DMS 273 (cell line): ENCODE results near the gene POLK.
"Not testable (repeated sequence)": the region's sequence is repeated elsewhere in the genome, so short reads cannot be mapped to it uniquely, and the experiment has no call there.

Source experiments
- DNase-seq: peaks from one replicate; lab custom pipeline; 2025; ENCODE audit not compliant: unreplicated experiment; lab: John Stamatoyannopoulos, UW

The POLK gene

GRCh38 chr5:75511435-75512382, at the start of gene POLK, which contains the start of gene CERT1:
Gene POLK (plus strand): TSS chr5:75511891.
Gene CERT1 (minus strand): TSS chr5:75511629. CDS start chr5:75511207, 422 bp downstream.
- DNase-seq, result peak; percentile 99

GRCh38 chr5:75463726-75464125, 48.0 kb upstream of the POLK start:
- no peak for DNase-seq

- peak; percentile 9 for DNase-seq
Observed at GRCh38 chr5:75465480-75465879, 46.2 kb upstream of the POLK start.

- no peak for DNase-seq
Observed at GRCh38 chr5:75466006-75466716, 45.5 kb upstream of the POLK start.

GRCh38 chr5:75468593-75468992, 43.1 kb upstream of the POLK start:
- no peak for DNase-seq

- no peak for DNase-seq
Observed at GRCh38 chr5:75469017-75469416, 42.7 kb upstream of the POLK start.

- DNase-seq, result no peak
Observed at GRCh38 chr5:75471193-75471592, 40.5 kb upstream of the POLK start.

GRCh38 chr5:75472973-75473372, 38.7 kb upstream of the POLK start:
- no peak for DNase-seq

GRCh38 chr5:75473463-75473862, 38.2 kb upstream of the POLK start:
- DNase-seq, result no peak

- DNase-seq, result no peak
Observed at GRCh38 chr5:75475364-75475763, 36.3 kb upstream of the POLK start.

- no peak for DNase-seq
Observed at GRCh38 chr5:75481024-75481423, 30.7 kb upstream of the POLK start.

- no peak for DNase-seq
Observed at GRCh38 chr5:75482482-75482881, 29.2 kb upstream of the POLK start.

- no peak for DNase-seq
Observed at GRCh38 chr5:75484605-75485004, 27.1 kb upstream of the POLK start.

- DNase-seq, result not testable (repeated sequence)
Observed at GRCh38 chr5:75489847-75490246, 21.8 kb upstream of the POLK start.

GRCh38 chr5:75491621-75492020, 20.1 kb upstream of the POLK start:
- no peak for DNase-seq

- no peak for DNase-seq
Observed at GRCh38 chr5:75496026-75496425, 15.7 kb upstream of the POLK start.

- DNase-seq, result no peak
Observed at GRCh38 chr5:75498208-75498777, 13.4 kb upstream of the POLK start.

- DNase-seq, result peak; percentile 25
Observed at GRCh38 chr5:75498875-75499274, 12.8 kb upstream of the POLK start.

- not testable (repeated sequence) for DNase-seq
Observed at GRCh38 chr5:75505112-75505511, 6.6 kb upstream of the POLK start.

- DNase-seq, result no peak
Observed at GRCh38 chr5:75507841-75508240, 3.9 kb upstream of the POLK start.

- no peak for DNase-seq
Observed at GRCh38 chr5:75509546-75509945, 2.1 kb upstream of the POLK start.

GRCh38 chr5:75509956-75510355, 1.7 kb upstream of the POLK start:
- peak; percentile 31 for DNase-seq
